CD8-positive, alpha-beta memory T cell (primary cell): ENCODE measurements around the gene KCNJ10. TPM values are rescaled to one million over a fixed set of nuclear protein-coding genes. Genes with fewer than 3 reads are reported as not detected.

Experiments used
- CTCF ChIA-PET: fragments of 350-600 bp; sonication (Branson Sonifier 250); formaldehyde crosslinking; loops from one replicate; lab custom pipeline; 2021; ENCODE audit warnings: antibody characterized with exemption; lab: Charles Lee
- POLR2A ChIA-PET: fragments of 350-600 bp; sonication (Branson Sonifier 250); formaldehyde crosslinking; loops from one replicate; lab custom pipeline; 2021; ENCODE audit warnings: antibody characterized with exemption; lab: Charles Lee
- DNase-seq, 5 donors: peaks; one replicate each; pipeline versions ENCODE4 v3.0.0 to v3.0.0-alpha.2; 2020 to 2022; ENCODE audit warnings: mixed read lengths in 1 of 5
- H3K27ac ChIP-seq: one replicate; pipeline ENCODE4 v1.7.0; 2013; ENCODE audit warnings: low read depth, mild to moderate bottlenecking, low read length, moderate library complexity
- H3K27me3 ChIP-seq: 2 replicates; pipeline ENCODE4 v1.7.0; 2013; ENCODE audit warnings: low read length, mild to moderate bottlenecking; ENCODE audit not compliant: insufficient read depth, poor library complexity, severe bottlenecking
- H3K36me3 ChIP-seq: 2 replicates; pipeline ENCODE4 v1.7.0; 2013; ENCODE audit warnings: mild to moderate bottlenecking, low read length, moderate library complexity; ENCODE audit not compliant: insufficient read depth
- H3K4me1 ChIP-seq: 2 replicates; pipeline ENCODE4 v1.7.0; 2013; ENCODE audit warnings: mild to moderate bottlenecking, low read length, moderate library complexity; ENCODE audit not compliant: insufficient read depth
- H3K4me3 ChIP-seq: 2 replicates; pipeline ENCODE4 v1.7.0; 2013; ENCODE audit warnings: mild to moderate bottlenecking, low read length
- H3K9me3 ChIP-seq: 2 replicates; pipeline ENCODE4 v1.7.0; 2013; ENCODE audit warnings: mild to moderate bottlenecking, low read length
- H3K27ac Mint-ChIP-seq, 8 donors: one replicate each; pipeline ENCODE4 v1.8.0; 2020 to 2021; ENCODE audit warnings: mixed read lengths in 8 of 8, mild to moderate bottlenecking in 6 of 8, inconsistent platforms in 3 of 8, moderate library complexity in 3 of 8
- H3K27me3 Mint-ChIP-seq, 2 donors: one replicate each; pipeline ENCODE4 v1.8.0; 2020 to 2021; ENCODE audit warnings: mixed read lengths in 2 of 2, mild to moderate bottlenecking in 1 of 2, moderate library complexity in 1 of 2
- H3K36me3 Mint-ChIP-seq, 3 donors: one replicate each; pipeline ENCODE4 v1.8.0; 2020 to 2021; ENCODE audit warnings: mixed read lengths in 3 of 3, inconsistent platforms in 1 of 3, mild to moderate bottlenecking in 1 of 3
- H3K4me1 Mint-ChIP-seq, 3 donors: one replicate each; pipeline ENCODE4 v1.8.0; 2020 to 2021; ENCODE audit warnings: mixed read lengths in 3 of 3, inconsistent platforms in 1 of 3, mild to moderate bottlenecking in 1 of 3
- H3K4me3 Mint-ChIP-seq, 7 donors: one replicate each; pipeline ENCODE4 v1.8.0; 2020 to 2021; ENCODE audit warnings: mixed read lengths in 7 of 7, mild to moderate bottlenecking in 6 of 7, moderate library complexity in 4 of 7, inconsistent platforms in 2 of 7
- H3K9me3 Mint-ChIP-seq, 5 donors: one replicate each; pipeline ENCODE4 v1.8.0; 2020 to 2022; ENCODE audit warnings: mixed read lengths in 5 of 5, mild to moderate bottlenecking in 3 of 5, moderate library complexity in 2 of 5, inconsistent platforms in 1 of 5
- polyA plus RNA-seq: library from polyadenylated mRNA; unstranded; fragments of 300-500 nt; fragmentation: Illumina TruSeq; gene quantifications from one replicate; pipeline ENCODE4 v1.2.3, GENCODE V29; 2021
- total RNA-seq, 2 experiments: library from RNA; stranded (reverse); gene quantifications; one replicate each; pipeline ENCODE4 v1.2.3, GENCODE V29; 2021

KCNJ10 gene
- total and polyA plus RNA-seq, 3 experiments from 2014 or later, result 0.13 TPM; not detected in 2

- peaks cover 0 to 30% (median 3%) of the 10 kb centered on the region in 3 donors for H3K36me3 Mint-ChIP-seq
- CTCF ChIA-PET, result interaction anchor here (1.1 to 6.8 kb wide), 6 partner anchors 9 to 279 kb away, joined by 3 to 81 read pairs (median 5); no protein-coding TSS in a partner anchor
- peaks cover 0 to 2% of the 10 kb centered on the region in 2 donors for H3K27me3 Mint-ChIP-seq
- peaks cover 58% of the 10 kb centered on the region for H3K4me1 ChIP-seq
- no peaks in the 10 kb centered on the region for H3K27me3 ChIP-seq
- H3K4me1 Mint-ChIP-seq, result peaks cover 48 to 85% (median 52%) of the 10 kb centered on the region in 3 donors
- no peaks in the 10 kb centered on the region for H3K9me3 ChIP-seq
- DNase-seq, result peak; percentile 89 to 96 (median 91)
- peak within 1 kb of the TSS; percentile 89 for H3K4me3 ChIP-seq
- H3K27ac ChIP-seq, result peak within 1 kb of the TSS; percentile 79
- H3K4me3 Mint-ChIP-seq, result peak within 1 kb of the TSS; percentile 89 to 93 (median 91)
- H3K36me3 ChIP-seq, result peaks cover 9% of the 10 kb centered on the region
- H3K27ac Mint-ChIP-seq, result peak within 1 kb of the TSS; percentile 79 to 99 (median 96)
- no peaks in the 10 kb centered on the region for H3K9me3 Mint-ChIP-seq
- POLR2A ChIA-PET, result interaction anchor here (0.5 to 2.2 kb wide), 10 partner anchors 11 to 1127 kb away, joined by 3 to 12 read pairs (median 5); partner anchors contain the start of genes DCAF8, KCNJ9, PEX19 and PIGM
Observed at GRCh38 chr1:160097911-160098851, 28.2 kb upstream of the KCNJ10 start, which contains the start of gene IGSF8. IGSF8 (minus strand) TSS chr1:160098619; CDS start chr1:160098472, 147 bp downstream.

GRCh38 chr1:160097151-160097910 is 27.4 kb upstream of the KCNJ10 start:
- H3K36me3 Mint-ChIP-seq, result peaks cover 0 to 38% (median 3%) of the 10 kb centered on the region in 3 donors
- ChIA-PET CTCF (interaction anchor here (1.2 to 6.8 kb wide), 4 partner anchors 8 to 194 kb away, joined by 4 to 81 read pairs (median 5); no protein-coding TSS in a partner anchor), POLR2A (interaction anchor here (0.9 to 2.2 kb wide), 5 partner anchors 10 to 165 kb away, joined by 3 to 12 read pairs (median 6); partner anchors contain the start of genes DCAF8, KCNJ9 and PIGM)
- Histone ChIP-seq H3K4me3 (peak overlapping the region; percentile 89), H3K36me3 (peaks cover 9% of the 10 kb centered on the region), H3K4me1 (peaks cover 59% of the 10 kb centered on the region), H3K9me3 (no peaks in the 10 kb centered on the region), H3K27ac (peak overlapping the region; percentile 77), H3K27me3 (no peaks in the 10 kb centered on the region)
- H3K9me3 Mint-ChIP-seq, result no peaks in the 10 kb centered on the region
- H3K27ac Mint-ChIP-seq, result peak overlapping the region; percentile 13 to 97 (median 91)
- peak overlapping the region; percentile 89 to 93 (median 91) for H3K4me3 Mint-ChIP-seq
- peak in 2 of 5 donors; percentile 21 to 46 for DNase-seq
- H3K27me3 Mint-ChIP-seq, result peaks cover 0 to 2% of the 10 kb centered on the region in 2 donors
- H3K4me1 Mint-ChIP-seq, result peaks cover 45 to 80% (median 52%) of the 10 kb centered on the region in 3 donors

GRCh38 chr1:160096274-160097116 is 26.5 kb upstream of the KCNJ10 start:
- CTCF ChIA-PET, result interaction anchor here (1.0 to 6.8 kb wide), 2 partner anchors 9 to 11 kb away, joined by 3 to 81 read pairs; no protein-coding TSS in a partner anchor
- Mint-ChIP-seq H3K27me3 (peaks cover 0 to 2% of the 10 kb centered on the region in 2 donors), H3K36me3 (peaks cover 0 to 46% (median 3%) of the 10 kb centered on the region in 3 donors), H3K9me3 (no peaks in the 10 kb centered on the region), H3K4me3 (peak overlapping the region; percentile 89 to 93 (median 91)), H3K27ac (peak overlapping the region; percentile 23 to 95 (median 86)), H3K4me1 (peaks cover 43 to 72% (median 50%) of the 10 kb centered on the region in 3 donors)
- H3K27ac ChIP-seq, result no peak overlapping the region
- DNase-seq, result peak in 1 of 5 donors; percentile 35
- no peaks in the 10 kb centered on the region for H3K27me3 ChIP-seq
- H3K9me3 ChIP-seq, result no peaks in the 10 kb centered on the region
- H3K4me1 ChIP-seq, result peaks cover 53% of the 10 kb centered on the region
- H3K36me3 ChIP-seq, result peaks cover 9% of the 10 kb centered on the region
- POLR2A ChIA-PET, result no interaction called here
- H3K4me3 ChIP-seq, result peak overlapping the region; percentile 89

GRCh38 chr1:160095382-160096105 is 25.6 kb upstream of the KCNJ10 start:
- Histone ChIP-seq H3K4me1 (peaks cover 44% of the 10 kb centered on the region), H3K4me3 (no peak overlapping the region), H3K36me3 (peaks cover 9% of the 10 kb centered on the region), H3K9me3 (no peaks in the 10 kb centered on the region), H3K27ac (no peak overlapping the region), H3K27me3 (no peaks in the 10 kb centered on the region)
- Mint-ChIP-seq H3K9me3 (no peaks in the 10 kb centered on the region), H3K27ac (peak overlapping the region in 6 of 8 donors; percentile 22 to 89 (median 67)), H3K4me1 (peaks cover 37 to 63% (median 43%) of the 10 kb centered on the region in 3 donors), H3K4me3 (peak overlapping the region; percentile 37 to 91 (median 89)), H3K36me3 (peaks cover 0 to 55% (median 3%) of the 10 kb centered on the region in 3 donors), H3K27me3 (no peaks in the 10 kb centered on the region)
- DNase-seq, result peak in 1 of 5 donors; percentile 25
- CTCF ChIA-PET, result interaction anchor here (0.9 to 6.8 kb wide), 3 partner anchors 10 to 17 kb away, joined by 3 to 81 read pairs (median 3); no protein-coding TSS in a partner anchor
- POLR2A ChIA-PET, result no interaction called here

- ChIA-PET POLR2A (no interaction called here), CTCF (interaction anchor here (2.9 to 6.8 kb wide), 2 partner anchors 9 to 17 kb away, joined by 7 to 81 read pairs; no protein-coding TSS in a partner anchor)
- Histone ChIP-seq H3K36me3 (peaks cover 9% of the 10 kb centered on the region), H3K27me3 (no peaks in the 10 kb centered on the region), H3K27ac (no peak overlapping the region), H3K4me1 (peaks cover 40% of the 10 kb centered on the region), H3K4me3 (no peak overlapping the region), H3K9me3 (no peaks in the 10 kb centered on the region)
- no peak for DNase-seq
- Mint-ChIP-seq H3K4me1 (peaks cover 35 to 58% (median 37%) of the 10 kb centered on the region in 3 donors), H3K27me3 (no peaks in the 10 kb centered on the region), H3K36me3 (peaks cover 0 to 63% (median 3%) of the 10 kb centered on the region in 3 donors), H3K27ac (no peak overlapping the region), H3K9me3 (no peaks in the 10 kb centered on the region), H3K4me3 (no peak overlapping the region)
Observed at GRCh38 chr1:160094806-160095205, 24.8 kb upstream of the KCNJ10 start.

- POLR2A ChIA-PET, result no interaction called here
- H3K27me3 Mint-ChIP-seq, result no peaks in the 10 kb centered on the region
- H3K36me3 ChIP-seq, result peaks cover 9% of the 10 kb centered on the region
- H3K36me3 Mint-ChIP-seq, result peaks cover 0 to 66% (median 3%) of the 10 kb centered on the region in 3 donors
- H3K27me3 ChIP-seq, result no peaks in the 10 kb centered on the region
- DNase-seq, result no peak
- peaks cover 34% of the 10 kb centered on the region for H3K4me1 ChIP-seq
- no peak overlapping the region for H3K4me3 ChIP-seq
- no peak overlapping the region for H3K27ac ChIP-seq
- no peaks in the 10 kb centered on the region for H3K9me3 ChIP-seq
- CTCF ChIA-PET, result interaction anchor here (2.9 to 6.8 kb wide), 2 partner anchors 9 to 16 kb away, joined by 7 to 81 read pairs; no protein-coding TSS in a partner anchor
- H3K4me1 Mint-ChIP-seq, result peaks cover 31 to 53% (median 32%) of the 10 kb centered on the region in 3 donors
- peak overlapping the region in 1 of 7 donors; percentile 6 for H3K4me3 Mint-ChIP-seq
- H3K27ac Mint-ChIP-seq, result no peak overlapping the region
- H3K9me3 Mint-ChIP-seq, result no peaks in the 10 kb centered on the region
Observed at GRCh38 chr1:160094291-160094625, 24.3 kb upstream of the KCNJ10 start.
